Kidney (tissue), 14 donors: ENCODE results near the gene USP46. TPM values are rescaled to one million over a fixed set of nuclear protein-coding genes. Genes with fewer than 3 reads are reported as not detected.

Source experiments
- DNase-seq, 5 donors: peaks; one replicate each; pipeline ENCODE4 v3.0.0-alpha.2; 2013 to 2020
- FAIRE-seq: peaks from 2 replicates; lab custom pipeline; 2012; peaks lifted over from hg19 to GRCh38; lab: Jason Lieb, UNC
- H3K27ac ChIP-seq, 2 donors: one replicate each; pipeline ENCODE4 v1.7.0; 2013; ENCODE audit warnings: low read depth in 2 of 2, low read length in 2 of 2, inconsistent platforms in 1 of 2
- H3K27me3 ChIP-seq: one replicate; pipeline ENCODE4 v1.7.1; 2013; ENCODE audit warnings: low read length, inconsistent platforms; ENCODE audit not compliant: control insufficient read depth, insufficient read depth
- H3K36me3 ChIP-seq, 3 donors: one replicate each; pipeline versions ENCODE4 v1.7.0 to v1.7.1; 2013; ENCODE audit warnings: low read length in 3 of 3, control low read depth in 1 of 3, inconsistent platforms in 1 of 3; ENCODE audit not compliant: insufficient read depth in 3 of 3, control insufficient read depth in 2 of 3
- H3K4me1 ChIP-seq, 3 donors: one replicate each; pipeline versions ENCODE4 v1.7.0 to v1.7.1; 2013; ENCODE audit warnings: low read length in 3 of 3, inconsistent platforms in 1 of 3, low read depth in 1 of 3; ENCODE audit not compliant: control insufficient read depth in 2 of 3, insufficient read depth in 2 of 3
- H3K4me3 ChIP-seq, 3 donors: one replicate each; pipeline versions ENCODE4 v1.7.0 to v1.8.1; 2013; ENCODE audit warnings: low read length in 3 of 3, control low read depth in 1 of 3, inconsistent platforms in 1 of 3
- H3K9ac ChIP-seq, 3 donors: one replicate each; pipeline versions ENCODE4 v1.7.0 to v1.7.1; 2013; ENCODE audit warnings: low read length in 3 of 3, control low read depth in 1 of 3, inconsistent platforms in 1 of 3
- H3K9me3 ChIP-seq, 3 donors: one replicate each; pipeline versions ENCODE4 v1.7.0 to v1.7.1; 2013; ENCODE audit warnings: low read length in 3 of 3, control low read depth in 1 of 3, inconsistent platforms in 1 of 3; ENCODE audit not compliant: control insufficient read depth in 2 of 3, insufficient read depth in 1 of 3
- intact Hi-C: fragments of 100-400 bp; cut with DNase I; formaldehyde crosslinking; loops from one replicate; pipeline ENCODE4 v1.11.1; 2022
- polyA plus RNA-seq: library from polyadenylated mRNA; stranded (reverse); fragments of 350-450 nt; fragmentation: Illumina TruSeq; extraction: RNeasy Lipid Tissue Mini Kit (QIAGEN cat#74804); gene quantifications from one replicate; pipeline ENCODE4 v1.2.3, GENCODE V29; 2014; ENCODE audit warnings: low read depth, low replicate concordance; ENCODE audit not compliant: insufficient read depth
- total RNA-seq: library from RNA; stranded (reverse); fragmentation: NEBNext Ultra II Directional; extraction: Animal tissue kit (Norgen Biotek cat#: 25700); gene quantifications from one replicate; pipeline ENCODE4 v1.2.1, GENCODE V29; 2021
- TF ChIP-seq, protein P1 (sequence below): IDR thresholded peaks from 3 replicates; pipeline ENCODE4 v1.5.1; 2012; ENCODE audit warnings: mild to moderate bottlenecking, moderate library complexity, borderline replicate concordance; ENCODE audit not compliant: insufficient read depth; ENCODE audit errors: extremely low read depth
- donor health status: control.
- donor health status: control.
- donor health status: control.
- donor health status: control.
- donor health status: control.
- donor health status: DM: yes; HTN: yes; CAD: no.
- donor health status: Normal renal cell carcinoma (clear cell type).

Gene USP46
- total and polyA plus RNA-seq, 2 donors from 2014 or later: 8.2 to 16.9 TPM

GRCh38 chr4:52661966-52662690, 3.0 kb upstream of the USP46 start:
- H3K27ac ChIP-seq: no peak overlapping the region
- H3K27me3 ChIP-seq: no peaks in the 10 kb centered on the region
- H3K9me3 ChIP-seq: no peaks in the 10 kb centered on the region
- DNase-seq (no peak), FAIRE-seq (no peak)
- H3K4me1 ChIP-seq: peaks cover 0 to 9% (median 0%) of the 10 kb centered on the region in 3 donors
- no peak overlapping the region for H3K4me3 ChIP-seq
- no peak overlapping the region for H3K9ac ChIP-seq
- H3K36me3 ChIP-seq: no peaks in the 10 kb centered on the region
- TF ChIP-seq, protein P1, sequence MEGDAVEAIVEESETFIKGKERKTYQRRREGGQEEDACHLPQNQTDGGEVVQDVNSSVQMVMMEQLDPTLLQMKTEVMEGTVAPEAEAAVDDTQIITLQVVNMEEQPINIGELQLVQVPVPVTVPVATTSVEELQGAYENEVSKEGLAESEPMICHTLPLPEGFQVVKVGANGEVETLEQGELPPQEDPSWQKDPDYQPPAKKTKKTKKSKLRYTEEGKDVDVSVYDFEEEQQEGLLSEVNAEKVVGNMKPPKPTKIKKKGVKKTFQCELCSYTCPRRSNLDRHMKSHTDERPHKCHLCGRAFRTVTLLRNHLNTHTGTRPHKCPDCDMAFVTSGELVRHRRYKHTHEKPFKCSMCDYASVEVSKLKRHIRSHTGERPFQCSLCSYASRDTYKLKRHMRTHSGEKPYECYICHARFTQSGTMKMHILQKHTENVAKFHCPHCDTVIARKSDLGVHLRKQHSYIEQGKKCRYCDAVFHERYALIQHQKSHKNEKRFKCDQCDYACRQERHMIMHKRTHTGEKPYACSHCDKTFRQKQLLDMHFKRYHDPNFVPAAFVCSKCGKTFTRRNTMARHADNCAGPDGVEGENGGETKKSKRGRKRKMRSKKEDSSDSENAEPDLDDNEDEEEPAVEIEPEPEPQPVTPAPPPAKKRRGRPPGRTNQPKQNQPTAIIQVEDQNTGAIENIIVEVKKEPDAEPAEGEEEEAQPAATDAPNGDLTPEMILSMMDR: no peak
- intact Hi-C loops: no loop called here

DNA sequence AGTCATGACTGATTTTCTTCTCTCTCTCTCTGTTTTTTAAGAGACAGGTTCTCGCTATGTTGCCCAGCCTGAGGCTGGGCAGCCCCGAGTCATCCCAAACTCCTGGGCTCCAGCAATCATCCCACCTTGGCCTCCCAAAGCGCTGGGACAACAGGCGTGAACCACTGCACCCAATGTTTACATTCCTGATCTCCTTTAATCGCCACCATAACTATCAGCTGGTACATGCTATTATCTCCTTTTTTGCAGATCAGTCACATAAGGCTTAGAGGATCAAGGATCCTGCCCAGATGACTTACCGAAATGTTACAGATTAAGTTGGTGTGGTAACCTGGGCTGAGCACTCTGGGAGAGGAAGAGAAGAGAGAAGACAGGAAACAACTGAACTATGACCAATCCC, 1.5 kb upstream of the USP46 start:
- Histone ChIP-seq H3K4me3 (peak overlapping the region in 1 of 3 donors; percentile 70), H3K36me3 (no peaks in the 10 kb centered on the region), H3K9ac (no peak overlapping the region), H3K4me1 (peaks cover 0 to 9% (median 7%) of the 10 kb centered on the region in 3 donors), H3K27ac (no peak overlapping the region), H3K27me3 (no peaks in the 10 kb centered on the region), H3K9me3 (no peaks in the 10 kb centered on the region)
- intact Hi-C loops: no loop called here
- FAIRE-seq: no peak
- TF ChIP-seq, protein P1: no peak
- DNase-seq: no peak

GRCh38 chr4:52659722-52660261, 691 bp upstream of the USP46 start:
- Histone ChIP-seq H3K9ac (peak overlapping the region; percentile 52 to 73 (median 65)), H3K36me3 (no peaks in the 10 kb centered on the region), H3K4me1 (peaks cover 0 to 9% (median 7%) of the 10 kb centered on the region in 3 donors), H3K4me3 (peak overlapping the region; percentile 70 to 83 (median 72)), H3K27ac (peak overlapping the region; percentile 87), H3K9me3 (no peaks in the 10 kb centered on the region), H3K27me3 (no peaks in the 10 kb centered on the region)
- intact Hi-C loops: no loop called here
- no peak for FAIRE-seq
- DNase-seq: peak; percentile 38 to 90 (median 69)
- TF ChIP-seq, protein P1: no peak
